Hepatocyte (in vitro differentiated cells): Measurements from ENCODE around the gene TGIF1.

ENCODE experiments used
- EZH2 ChIP-seq: fragments of 200-600 bp; sonication (generic); IDR thresholded peaks from 2 replicates; pipeline ENCODE4 v1.6.1; 2016; ENCODE audit warnings: antibody characterized with exemption, mild to moderate bottlenecking, borderline replicate concordance
- TF ChIP-seq, protein P1 (sequence below): fragments of 200-600 bp; sonication (generic); IDR thresholded peaks from 2 replicates; pipeline ENCODE4 v1.5.1; 2016; ENCODE audit warnings: antibody characterized with exemption, mild to moderate bottlenecking; ENCODE audit not compliant: poor library complexity

DNA sequence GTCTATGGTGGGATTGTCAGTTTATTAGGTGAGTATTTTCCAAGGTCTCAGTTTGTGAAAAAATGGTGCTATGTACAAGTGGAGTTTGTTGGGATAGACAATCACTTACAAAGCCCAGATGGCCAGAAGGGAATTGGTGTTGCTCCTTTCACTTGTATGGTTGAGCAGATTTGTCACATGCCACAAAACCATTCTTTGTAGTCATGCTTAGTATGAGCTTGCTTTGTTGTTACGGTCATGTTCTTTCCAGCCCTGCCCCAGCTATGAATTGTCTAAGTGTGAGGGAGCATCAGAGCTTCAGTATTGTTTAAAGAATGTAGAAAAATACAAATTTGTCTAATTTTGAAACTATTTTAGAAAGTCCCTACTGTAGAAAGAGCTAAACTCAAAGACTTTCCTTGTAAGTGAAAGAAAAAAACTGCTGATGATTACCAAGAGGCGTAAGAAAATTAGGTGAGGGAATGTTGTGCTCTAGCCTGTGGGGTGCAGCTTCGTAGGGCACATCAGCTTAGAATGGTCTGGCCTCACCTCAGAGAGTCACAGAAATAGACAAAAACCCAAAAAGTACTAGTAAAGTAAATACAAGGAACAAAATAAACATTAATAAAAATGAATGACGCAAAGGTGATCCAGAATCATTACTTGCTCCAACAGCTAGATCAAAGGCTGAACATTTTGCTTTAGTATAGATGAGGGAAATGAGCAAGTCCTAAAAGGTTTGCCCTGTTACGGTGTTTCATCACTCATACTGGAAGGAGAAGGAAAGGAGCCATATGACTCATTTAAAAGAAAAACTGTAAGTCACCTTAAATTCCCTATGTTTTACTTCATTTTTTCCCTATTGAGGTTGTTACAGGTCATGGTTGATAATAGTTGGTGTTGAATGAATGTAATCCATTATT lies 9.2 kb downstream of the TGIF1 start:
- TF ChIP-seq, protein P1, sequence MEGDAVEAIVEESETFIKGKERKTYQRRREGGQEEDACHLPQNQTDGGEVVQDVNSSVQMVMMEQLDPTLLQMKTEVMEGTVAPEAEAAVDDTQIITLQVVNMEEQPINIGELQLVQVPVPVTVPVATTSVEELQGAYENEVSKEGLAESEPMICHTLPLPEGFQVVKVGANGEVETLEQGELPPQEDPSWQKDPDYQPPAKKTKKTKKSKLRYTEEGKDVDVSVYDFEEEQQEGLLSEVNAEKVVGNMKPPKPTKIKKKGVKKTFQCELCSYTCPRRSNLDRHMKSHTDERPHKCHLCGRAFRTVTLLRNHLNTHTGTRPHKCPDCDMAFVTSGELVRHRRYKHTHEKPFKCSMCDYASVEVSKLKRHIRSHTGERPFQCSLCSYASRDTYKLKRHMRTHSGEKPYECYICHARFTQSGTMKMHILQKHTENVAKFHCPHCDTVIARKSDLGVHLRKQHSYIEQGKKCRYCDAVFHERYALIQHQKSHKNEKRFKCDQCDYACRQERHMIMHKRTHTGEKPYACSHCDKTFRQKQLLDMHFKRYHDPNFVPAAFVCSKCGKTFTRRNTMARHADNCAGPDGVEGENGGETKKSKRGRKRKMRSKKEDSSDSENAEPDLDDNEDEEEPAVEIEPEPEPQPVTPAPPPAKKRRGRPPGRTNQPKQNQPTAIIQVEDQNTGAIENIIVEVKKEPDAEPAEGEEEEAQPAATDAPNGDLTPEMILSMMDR, result no peak
- TF ChIP-seq EZH2, result no peak
